Mammary epithelial cell (primary cell): ENCODE results near the gene FARSB.

Experiments
- CTCF ChIP-seq, 2 donors: IDR thresholded peaks in 1 of 2; conservative IDR thresholded peaks in 1 of 2; 2 replicates each; pipeline ENCODE4 v1.5.1; 2011 to 2012; ENCODE audit warnings: inconsistent platforms in 2 of 2, low read length in 2 of 2, mild to moderate bottlenecking in 2 of 2, control low read depth in 1 of 2, low read depth in 1 of 2; ENCODE audit not compliant: insufficient read depth in 1 of 2; ENCODE audit errors: extremely low read depth in 1 of 2
- EZH2 ChIP-seq: IDR thresholded peaks from 2 replicates; pipeline ENCODE4 v1.6.1; 2012; ENCODE audit warnings: low read length, inconsistent platforms, borderline replicate concordance

GRCh38 chr2:222576171-222577081 is 79.5 kb downstream of the FARSB start:
- no peak for TF ChIP-seq CTCF (conservative IDR thresholded peaks at IDR 0.05 in 1 of 2, IDR thresholded peaks at IDR 0.05 in 1 of 2; ENCODE audit: extremely low read depth in 1 of 2, insufficient read depth in 1 of 2, low read depth in 1 of 2, low read length in 2 of 2)
- TF ChIP-seq EZH2: no peak
